AG09319 (cell line): ENCODE results near the gene KRTAP10-3.

ENCODE experiments used
- DNase-seq: peaks from one replicate; pipeline ENCODE4 v3.0.0-alpha.2; 2010; ENCODE audit warnings: low read depth; ENCODE audit errors: extremely low read depth
- TF ChIP-seq, protein P1 (sequence below): IDR thresholded peaks from 2 replicates; pipeline ENCODE4 v1.5.1; 2011; ENCODE audit warnings: low read depth, mild to moderate bottlenecking, inconsistent platforms, low read length, moderate library complexity

The KRTAP10-3 gene

DNA sequence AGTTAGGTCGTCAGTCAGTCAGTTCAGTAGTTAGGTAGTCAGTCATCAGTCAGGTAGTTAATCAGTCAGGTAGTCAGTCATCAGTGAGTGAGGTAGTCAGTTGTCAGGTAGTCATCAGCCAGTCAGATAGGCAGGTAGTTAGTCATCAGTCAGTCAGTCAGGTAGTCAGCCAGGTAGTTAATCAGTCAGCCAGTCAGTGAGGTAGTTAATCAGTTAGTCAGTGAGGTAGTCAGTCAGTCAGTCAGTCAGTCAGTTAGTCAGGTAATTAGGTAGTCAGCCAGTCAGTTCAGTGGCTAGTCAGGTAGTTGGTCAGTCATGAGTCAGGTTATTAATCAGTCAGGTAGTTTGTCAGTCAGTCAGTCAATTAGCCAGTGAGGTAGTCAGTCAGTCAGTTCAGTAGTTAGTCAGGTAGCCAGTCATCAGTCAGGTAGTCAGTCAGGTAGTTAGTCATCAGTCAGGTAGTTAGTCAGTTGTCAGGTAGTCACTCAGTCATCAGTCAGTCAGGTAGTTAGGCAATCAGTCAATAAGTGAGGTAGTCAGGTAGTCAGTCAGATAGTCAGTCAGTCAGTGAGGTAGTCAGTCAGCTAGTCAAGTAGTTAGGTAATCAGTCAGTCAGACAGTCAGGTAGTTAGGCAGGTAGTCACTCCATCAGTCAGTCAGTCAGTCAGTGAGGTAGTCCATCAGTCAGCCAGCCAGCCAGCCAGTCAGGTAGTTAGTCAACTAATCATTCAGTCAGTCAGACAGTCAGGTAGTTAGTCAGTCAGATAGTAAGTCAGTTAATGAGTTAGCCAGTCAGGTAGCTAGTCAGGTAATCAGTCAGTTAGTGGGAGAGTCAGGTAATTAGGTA lies 34.8 kb downstream of the KRTAP10-3 start:
- DNase-seq, result no peak
- TF ChIP-seq, protein P1, sequence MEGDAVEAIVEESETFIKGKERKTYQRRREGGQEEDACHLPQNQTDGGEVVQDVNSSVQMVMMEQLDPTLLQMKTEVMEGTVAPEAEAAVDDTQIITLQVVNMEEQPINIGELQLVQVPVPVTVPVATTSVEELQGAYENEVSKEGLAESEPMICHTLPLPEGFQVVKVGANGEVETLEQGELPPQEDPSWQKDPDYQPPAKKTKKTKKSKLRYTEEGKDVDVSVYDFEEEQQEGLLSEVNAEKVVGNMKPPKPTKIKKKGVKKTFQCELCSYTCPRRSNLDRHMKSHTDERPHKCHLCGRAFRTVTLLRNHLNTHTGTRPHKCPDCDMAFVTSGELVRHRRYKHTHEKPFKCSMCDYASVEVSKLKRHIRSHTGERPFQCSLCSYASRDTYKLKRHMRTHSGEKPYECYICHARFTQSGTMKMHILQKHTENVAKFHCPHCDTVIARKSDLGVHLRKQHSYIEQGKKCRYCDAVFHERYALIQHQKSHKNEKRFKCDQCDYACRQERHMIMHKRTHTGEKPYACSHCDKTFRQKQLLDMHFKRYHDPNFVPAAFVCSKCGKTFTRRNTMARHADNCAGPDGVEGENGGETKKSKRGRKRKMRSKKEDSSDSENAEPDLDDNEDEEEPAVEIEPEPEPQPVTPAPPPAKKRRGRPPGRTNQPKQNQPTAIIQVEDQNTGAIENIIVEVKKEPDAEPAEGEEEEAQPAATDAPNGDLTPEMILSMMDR, result no peak

DNA sequence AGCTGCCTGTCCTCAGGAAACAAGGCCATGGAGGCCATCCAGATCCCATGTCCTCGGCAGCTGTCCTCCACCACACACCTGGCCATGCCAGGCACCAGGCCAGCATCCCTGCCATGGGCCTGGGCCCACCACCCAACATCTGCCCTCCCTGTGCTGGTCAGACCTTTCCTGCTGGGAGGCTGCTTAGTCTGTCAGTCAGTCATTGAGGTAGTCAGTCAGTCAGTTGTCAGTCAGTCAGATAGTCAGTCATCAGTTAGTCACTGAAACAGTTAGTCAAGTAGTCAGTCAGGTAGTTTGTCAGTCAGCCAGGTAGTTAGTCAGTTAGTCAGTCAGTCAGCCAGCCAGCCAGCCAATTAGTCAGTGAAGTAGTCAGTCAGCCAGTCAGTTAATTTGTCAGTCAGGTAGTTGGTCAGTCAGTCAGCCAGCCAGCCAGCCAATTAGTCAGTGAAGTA lies 35.8 kb downstream of the KRTAP10-3 start:
- DNase-seq, result no peak
- TF ChIP-seq, protein P1, result no peak

DNA sequence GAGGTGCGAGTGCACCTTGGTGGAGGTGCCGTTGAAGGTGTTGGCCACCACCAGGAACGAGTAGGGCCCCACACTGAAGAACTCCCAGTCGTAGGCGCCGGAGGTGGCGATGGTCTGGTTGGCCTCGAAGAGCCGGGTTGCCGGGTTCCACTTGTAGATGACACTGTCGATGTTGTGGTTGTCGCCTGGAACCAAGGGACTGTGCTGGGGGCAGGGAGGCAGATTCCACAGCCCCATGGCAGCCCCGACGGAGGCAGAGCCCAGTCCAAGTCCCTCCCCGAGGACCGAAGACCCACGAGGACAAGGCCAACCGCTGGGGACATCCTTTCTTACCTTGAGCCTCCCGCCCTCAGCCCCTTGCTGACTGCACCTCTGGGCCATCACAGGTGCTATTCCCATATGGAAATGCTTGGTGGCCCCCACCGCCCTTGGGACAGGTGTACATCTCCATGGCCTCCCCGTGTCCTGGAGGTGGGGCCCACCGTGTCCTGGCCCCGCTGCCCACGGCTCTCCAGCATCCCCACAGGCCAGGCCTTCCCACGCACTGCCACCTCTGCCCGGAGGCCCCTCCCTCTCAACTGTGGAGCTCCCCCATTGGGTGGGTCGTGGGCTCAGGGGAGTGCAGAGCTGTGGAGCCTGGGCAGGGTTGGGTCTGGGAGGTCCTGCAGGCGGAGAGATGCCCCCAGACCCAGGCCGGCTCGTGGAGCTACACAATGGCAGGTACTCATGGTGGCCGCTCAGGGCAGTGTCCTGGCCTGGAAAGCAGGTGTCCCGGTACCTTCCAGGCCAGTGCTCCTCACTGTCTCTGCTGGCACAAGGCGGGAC lies 36.5 kb downstream of the KRTAP10-3 start:
- TF ChIP-seq, protein P1, result no peak
- DNase-seq, result no peak

DNA sequence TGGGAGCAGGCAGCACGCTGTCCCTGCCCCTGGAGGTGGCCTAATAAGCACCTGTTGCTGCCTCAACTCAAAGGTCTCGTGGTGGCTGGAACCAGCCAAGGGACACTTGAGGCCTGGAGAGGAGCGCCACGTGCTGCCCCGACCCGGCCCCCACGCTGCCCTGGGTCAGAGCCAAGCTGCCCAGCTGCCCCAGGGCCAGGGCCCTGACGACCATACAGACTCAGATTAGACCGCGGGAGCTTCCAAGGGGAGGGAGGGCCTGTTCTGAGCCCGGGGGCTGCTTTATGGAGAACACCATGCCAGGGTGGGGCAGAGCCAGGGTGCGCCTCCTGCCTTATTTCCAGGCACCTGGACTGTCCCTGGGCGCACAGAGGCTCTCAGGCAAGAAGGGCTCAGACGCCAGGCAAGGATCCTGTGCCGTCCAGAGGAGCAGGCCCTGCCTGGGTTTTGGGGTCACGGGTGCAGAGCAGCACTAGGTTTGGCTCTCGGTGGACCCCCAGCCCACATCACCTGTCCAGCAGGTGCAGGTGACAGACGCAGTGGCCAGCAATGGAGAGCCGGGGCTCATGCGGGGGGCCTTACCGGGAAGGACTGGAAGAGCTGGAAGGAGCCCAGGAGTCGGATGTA lies 37.2 kb downstream of the KRTAP10-3 start:
- TF ChIP-seq, protein P1, result no peak

DNA sequence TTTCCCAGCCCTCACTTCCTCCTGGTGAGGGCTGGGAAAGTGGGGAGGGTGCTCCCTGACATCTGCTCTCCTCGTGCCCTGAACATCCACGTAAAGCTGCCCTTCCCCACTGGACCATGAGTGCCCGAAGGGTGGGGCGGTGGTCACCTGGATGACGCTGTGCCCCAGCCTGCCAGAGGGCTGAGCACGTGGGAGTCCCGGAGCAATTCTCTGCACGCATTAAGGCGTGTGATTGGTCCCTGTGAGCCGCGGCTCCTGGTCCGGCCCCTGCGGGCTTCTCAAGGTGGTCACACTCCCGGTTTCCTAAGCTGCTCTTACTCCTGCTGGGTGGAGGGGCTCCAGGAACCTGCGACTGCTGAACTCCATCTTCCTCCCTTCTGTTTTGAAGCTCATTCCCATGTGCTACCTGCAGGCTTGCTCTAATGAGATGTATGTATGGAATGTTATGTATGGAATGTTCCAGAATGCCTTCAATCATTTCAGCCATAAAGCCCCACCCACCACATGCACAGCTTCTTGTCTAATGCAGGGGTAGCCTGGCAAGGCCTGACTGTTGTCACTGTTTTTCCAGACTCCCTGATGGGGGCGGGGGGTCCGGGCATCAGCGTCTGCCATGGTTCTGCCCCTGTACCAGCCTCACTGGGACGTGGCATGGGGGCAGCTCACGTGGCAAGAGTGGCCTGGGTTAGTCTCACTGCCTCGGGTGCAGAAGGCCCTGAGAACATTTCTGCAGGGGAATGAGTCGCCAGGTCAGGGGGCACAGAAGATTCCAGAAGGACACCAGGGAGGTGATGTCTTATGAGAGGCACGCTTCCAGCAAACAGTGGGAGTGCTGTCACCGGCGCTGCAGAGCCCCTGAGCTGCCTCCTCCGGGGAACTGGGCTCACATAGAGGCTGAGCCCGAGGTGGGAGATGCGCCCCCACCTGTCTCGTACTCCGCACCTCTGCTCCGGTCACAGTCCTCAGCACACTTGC lies 38.0 kb downstream of the KRTAP10-3 start:
- DNase-seq, result no peak
- TF ChIP-seq, protein P1, result no peak

More for the DNA sequence above, 37.2 kb downstream of the KRTAP10-3 start:
- DNase-seq, result no peak
